SJSA1 (cell line): ENCODE data around the gene ASB10. TPM values are rescaled to one million over a fixed set of nuclear protein-coding genes. Genes with fewer than 3 reads are reported as not detected.

Experiments used
- DNase-seq, 2 experiments: peaks; one replicate each; pipeline ENCODE4 v3.0.0-alpha.2; 2015 to 2020; ENCODE audit warnings: low spot score in 2 of 2, low read depth in 1 of 2
- H3K27ac ChIP-seq: fragments of 250-450 bp; sonication (Bioruptor Pico); 2 replicates; pipeline ENCODE4 v1.5.1; 2020; ENCODE audit warnings: mild to moderate bottlenecking, moderate library complexity
- H3K27me3 ChIP-seq: fragments of 250-450 bp; sonication (Bioruptor Pico); replicated peaks from 2 replicates; pipeline ENCODE4 v1.5.1; 2020; ENCODE audit warnings: mild to moderate bottlenecking, moderate library complexity
- H3K36me3 ChIP-seq: fragments of 250-450 bp; sonication (Bioruptor Pico); 2 replicates; pipeline ENCODE4 v1.5.1; 2020; ENCODE audit warnings: mild to moderate bottlenecking
- H3K4me1 ChIP-seq: fragments of 250-450 bp; sonication (Bioruptor Pico); replicated peaks from 2 replicates; pipeline ENCODE4 v1.6.1; 2021; ENCODE audit warnings: mild to moderate bottlenecking
- H3K4me3 ChIP-seq: fragments of 250-450 bp; sonication (Bioruptor Pico); 2 replicates; pipeline ENCODE4 v1.5.1; 2020; ENCODE audit warnings: mild to moderate bottlenecking
- H3K9me3 ChIP-seq: fragments of 250-450 bp; sonication (Bioruptor Pico); replicated peaks from 2 replicates; pipeline ENCODE4 v1.5.1; 2020; ENCODE audit warnings: mild to moderate bottlenecking
- total RNA-seq: library from RNA; depleted of rRNA; stranded (reverse); fragments of >200 nt; shearing (Covaris generic); gene quantifications from 2 replicates; pipeline ENCODE4 v1.2.3, GENCODE V29; 2014

ASB10 gene
- total RNA-seq, 1 experiment from 2014 or later, result not detected

DNA sequence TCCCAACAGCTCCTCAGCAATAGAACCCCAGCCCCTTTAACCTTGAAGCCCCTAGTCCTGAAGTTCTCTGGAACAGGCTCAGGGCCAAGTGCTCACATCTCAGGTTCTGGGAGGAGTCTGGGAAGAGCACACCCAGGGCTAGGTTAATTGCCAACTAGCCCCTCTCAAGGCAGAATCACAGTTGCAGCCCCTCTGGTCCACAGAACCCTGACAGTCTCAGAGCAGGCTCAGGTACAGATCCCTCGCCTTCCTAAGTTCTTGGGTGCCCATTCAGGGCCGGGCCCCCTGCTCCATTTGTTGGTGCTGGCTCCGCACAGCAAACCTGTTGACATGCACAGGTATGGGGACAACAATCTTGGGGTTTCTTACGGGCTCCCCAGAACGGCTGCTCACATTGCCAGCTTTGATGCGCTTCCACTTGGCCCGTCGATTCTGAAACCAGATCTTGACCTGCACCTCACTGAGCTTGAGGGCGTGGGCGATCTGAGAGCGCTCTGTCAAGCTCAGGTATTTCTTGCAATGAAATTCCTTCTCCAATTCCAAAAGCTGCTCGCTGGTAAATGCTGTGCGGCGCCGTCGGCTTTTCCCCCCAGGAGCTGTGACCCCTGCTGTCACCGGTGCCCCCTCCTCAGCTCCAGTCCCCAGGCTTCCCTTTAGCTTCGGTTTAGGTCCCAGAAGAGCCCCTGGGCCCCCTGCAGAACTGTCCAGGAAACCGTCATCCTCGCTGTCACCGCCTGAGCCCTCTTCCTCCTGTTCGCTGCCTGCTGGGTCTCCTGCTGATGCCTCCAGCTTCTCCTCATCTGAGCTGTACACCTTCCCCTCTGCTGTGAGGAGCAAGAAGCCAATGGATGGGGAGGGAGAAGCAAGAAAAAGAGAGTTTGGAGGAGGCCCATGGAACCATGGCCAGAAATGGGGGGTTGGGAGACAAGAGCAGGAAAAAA is 38.5 kb downstream of the ASB10 start:
- peaks cover 8% of the 10 kb centered on the region for H3K36me3 ChIP-seq
- H3K4me1 ChIP-seq, result no peaks in the 10 kb centered on the region
- H3K4me3 ChIP-seq, result no peak overlapping the region
- DNase-seq, result peak in 1 of 2 experiments; percentile 37
- no peak overlapping the region for H3K27ac ChIP-seq
- H3K27me3 ChIP-seq, result peaks cover 30% of the 10 kb centered on the region
- no peaks in the 10 kb centered on the region for H3K9me3 ChIP-seq

DNA sequence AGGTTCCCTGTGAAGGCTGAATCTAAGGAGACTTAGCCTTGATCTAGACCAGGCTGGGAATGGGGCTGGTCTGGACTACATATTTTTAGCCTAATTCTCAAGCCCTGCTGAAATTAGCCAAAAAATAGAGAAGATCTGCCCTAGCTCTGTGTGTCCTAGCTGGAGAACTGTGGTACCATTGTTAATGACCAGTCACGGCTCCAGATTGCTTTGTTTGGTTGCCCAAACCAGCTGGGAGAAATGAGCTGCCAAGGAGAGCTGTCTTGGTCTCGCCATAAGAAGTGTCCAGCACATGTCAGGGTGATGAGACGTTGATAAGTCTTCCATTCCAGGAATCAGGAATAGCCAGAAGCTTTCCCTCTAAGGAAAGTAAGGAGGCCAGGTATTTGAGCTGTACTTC is 40.3 kb downstream of the ASB10 start:
- no peaks in the 10 kb centered on the region for H3K4me1 ChIP-seq
- no peak overlapping the region for H3K27ac ChIP-seq

DNA sequence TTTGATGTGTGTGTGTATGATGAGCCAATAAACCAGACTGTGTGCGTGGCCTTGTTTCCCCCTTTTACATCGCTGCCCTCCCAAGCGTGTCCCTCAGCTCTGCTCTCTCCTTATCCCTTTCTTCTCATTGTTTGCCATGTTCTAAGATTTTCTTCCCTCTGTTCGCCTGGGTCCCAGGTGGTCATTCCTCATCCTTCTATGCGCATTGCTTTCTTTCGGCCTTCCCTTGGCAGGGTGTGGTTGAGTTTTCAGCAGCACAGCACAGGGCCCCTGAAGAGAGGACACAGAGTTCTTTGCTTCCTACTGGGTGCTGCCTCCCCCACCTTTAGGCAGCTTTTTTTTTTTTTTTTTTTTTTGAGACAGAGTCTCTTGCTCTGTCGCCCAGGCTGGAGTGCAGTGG is 42.7 kb downstream of the ASB10 start:
- Histone ChIP-seq H3K27ac (no peak overlapping the region), H3K27me3 (no peaks in the 10 kb centered on the region), H3K4me3 (no peak overlapping the region), H3K36me3 (peaks cover 15% of the 10 kb centered on the region), H3K4me1 (no peaks in the 10 kb centered on the region), H3K9me3 (no peaks in the 10 kb centered on the region)
- no peak for DNase-seq

More for the DNA sequence above, 40.3 kb downstream of the ASB10 start:
- peaks cover 12% of the 10 kb centered on the region for H3K27me3 ChIP-seq
- H3K4me3 ChIP-seq, result no peak overlapping the region
- DNase-seq, result no peak
- no peaks in the 10 kb centered on the region for H3K9me3 ChIP-seq
- H3K36me3 ChIP-seq, result peaks cover 15% of the 10 kb centered on the region

DNA sequence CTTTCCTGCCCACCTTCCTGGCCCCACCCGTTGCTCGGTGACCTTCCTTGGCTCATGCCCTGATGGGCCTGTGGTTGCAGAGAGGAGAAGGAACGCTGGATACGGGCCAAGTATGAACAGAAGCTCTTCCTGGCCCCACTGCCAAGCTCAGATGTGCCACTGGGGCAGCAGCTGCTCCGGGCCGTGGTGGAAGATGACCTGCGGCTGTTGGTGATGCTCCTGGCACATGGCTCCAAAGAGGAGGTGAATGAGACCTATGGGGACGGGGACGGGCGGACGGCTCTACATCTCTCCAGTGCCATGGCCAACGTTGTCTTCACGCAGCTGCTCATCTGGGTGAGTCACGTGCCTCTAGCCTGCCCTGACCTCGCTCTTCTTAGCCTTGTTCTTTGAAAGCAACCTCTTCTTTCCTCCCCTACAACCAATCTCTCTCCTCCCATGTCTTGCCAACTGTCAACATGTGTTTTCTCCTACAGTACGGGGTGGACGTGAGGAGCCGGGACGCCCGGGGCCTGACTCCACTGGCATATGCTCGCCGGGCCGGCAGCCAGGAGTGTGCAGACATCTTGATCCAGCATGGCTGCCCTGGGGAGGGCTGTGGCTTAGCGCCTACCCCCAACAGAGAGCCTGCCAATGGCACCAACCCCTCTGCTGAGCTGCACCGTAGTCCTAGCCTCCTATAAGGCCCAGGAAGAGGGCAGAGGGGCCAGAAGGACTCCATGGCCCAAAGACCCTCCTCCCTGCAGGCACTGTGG is 43.6 kb downstream of the ASB10 start:
- H3K27me3 ChIP-seq, result no peaks in the 10 kb centered on the region
- no peak overlapping the region for H3K27ac ChIP-seq
- H3K4me3 ChIP-seq, result no peak overlapping the region
- H3K9me3 ChIP-seq, result no peaks in the 10 kb centered on the region
- no peak for DNase-seq
- H3K36me3 ChIP-seq, result peaks cover 15% of the 10 kb centered on the region
- H3K4me1 ChIP-seq, result no peaks in the 10 kb centered on the region

DNA sequence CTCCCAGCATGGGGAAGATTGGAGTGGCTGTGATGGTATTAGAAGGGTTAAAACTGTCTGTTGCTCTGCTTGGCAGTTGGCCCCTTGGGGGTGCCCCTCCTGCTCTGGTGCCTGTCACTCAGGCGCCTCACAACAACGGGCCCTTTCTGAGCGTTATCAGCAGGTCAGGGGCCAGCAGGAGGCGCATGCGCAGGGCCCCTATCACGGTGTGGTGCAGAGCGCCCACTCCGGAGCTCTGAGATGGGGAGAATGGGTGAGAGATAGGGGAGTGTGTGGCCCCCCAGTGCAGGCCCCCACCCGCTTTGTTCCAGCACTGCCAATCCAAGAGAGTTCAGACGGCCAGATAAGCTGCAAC is 44.4 kb downstream of the ASB10 start:
- DNase-seq, result no peak
- no peak overlapping the region for H3K27ac ChIP-seq
- no peaks in the 10 kb centered on the region for H3K9me3 ChIP-seq
- no peak overlapping the region for H3K4me3 ChIP-seq
- H3K27me3 ChIP-seq, result no peaks in the 10 kb centered on the region
- peaks cover 15% of the 10 kb centered on the region for H3K36me3 ChIP-seq
- no peaks in the 10 kb centered on the region for H3K4me1 ChIP-seq

DNA sequence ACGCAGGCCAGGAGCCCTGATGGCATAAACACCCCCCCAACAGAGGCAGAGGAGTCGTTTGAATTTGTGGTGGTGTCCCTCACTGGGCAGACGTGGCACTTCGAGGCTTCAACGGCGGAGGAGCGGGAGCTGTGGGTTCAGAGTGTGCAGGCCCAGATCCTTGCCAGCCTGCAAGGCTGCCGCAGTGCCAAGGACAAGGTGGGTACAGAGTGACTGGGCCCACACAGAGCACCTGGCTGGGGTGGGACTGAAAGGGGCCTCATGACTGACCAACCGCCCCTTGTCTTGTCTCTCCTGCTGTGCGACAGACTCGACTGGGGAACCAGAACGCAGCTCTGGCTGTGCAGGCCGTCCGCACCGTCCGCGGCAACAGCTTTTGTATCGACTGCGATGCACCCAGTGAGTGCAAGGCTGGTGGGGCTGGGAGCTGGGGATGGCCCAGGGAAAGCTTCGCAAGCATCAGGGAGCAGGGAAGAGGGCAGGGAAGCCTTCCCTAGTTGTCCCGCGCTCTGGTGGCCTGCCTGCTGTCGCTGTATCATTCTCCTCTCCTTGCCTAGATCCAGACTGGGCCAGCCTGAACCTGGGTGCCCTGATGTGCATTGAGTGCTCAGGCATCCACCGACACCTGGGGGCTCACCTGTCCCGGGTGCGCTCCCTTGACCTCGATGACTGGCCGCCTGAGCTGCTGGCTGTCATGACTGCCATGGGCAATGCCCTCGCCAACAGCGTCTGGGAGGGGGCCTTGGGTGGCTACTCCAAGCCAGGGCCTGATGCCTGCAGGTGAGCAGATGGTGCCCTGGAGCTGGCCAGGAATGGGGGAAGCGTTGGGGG is 45.0 kb downstream of the ASB10 start:
- H3K36me3 ChIP-seq, result peaks cover 15% of the 10 kb centered on the region
- DNase-seq, result peak in 1 of 2 experiments; percentile 43

DNA sequence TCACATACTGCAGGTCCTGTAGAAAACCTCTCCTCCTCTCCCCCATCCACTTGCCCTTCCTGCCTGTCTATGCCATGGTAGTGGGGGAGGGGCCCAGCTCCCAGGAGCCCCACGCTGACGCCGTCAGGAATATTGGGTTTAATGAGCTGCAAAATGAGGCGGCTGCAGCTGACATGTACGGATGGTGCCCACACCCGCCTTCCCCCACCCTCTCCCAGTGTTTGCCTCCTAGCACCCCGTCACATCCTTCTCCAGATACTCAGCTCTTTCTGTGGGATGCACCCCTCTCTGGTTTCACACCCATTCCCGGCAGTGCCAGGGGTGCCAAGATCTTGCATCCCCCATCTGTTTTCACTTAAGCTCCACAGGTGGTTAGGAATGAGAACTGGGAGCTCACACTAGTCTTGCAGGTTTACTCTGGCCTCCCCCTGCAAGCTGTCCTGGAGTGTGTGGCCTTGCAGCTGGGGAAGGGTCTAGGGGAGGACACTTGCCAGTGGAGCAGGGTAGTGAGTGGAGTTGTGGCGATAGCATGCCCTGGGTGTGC is 45.7 kb downstream of the ASB10 start:
- no peaks in the 10 kb centered on the region for H3K4me1 ChIP-seq

More for the DNA sequence above, 45.0 kb downstream of the ASB10 start:
- H3K4me3 ChIP-seq, result no peak overlapping the region
- H3K27ac ChIP-seq, result no peak overlapping the region
- H3K4me1 ChIP-seq, result no peaks in the 10 kb centered on the region
- H3K27me3 ChIP-seq, result no peaks in the 10 kb centered on the region
- H3K9me3 ChIP-seq, result no peaks in the 10 kb centered on the region

DNA sequence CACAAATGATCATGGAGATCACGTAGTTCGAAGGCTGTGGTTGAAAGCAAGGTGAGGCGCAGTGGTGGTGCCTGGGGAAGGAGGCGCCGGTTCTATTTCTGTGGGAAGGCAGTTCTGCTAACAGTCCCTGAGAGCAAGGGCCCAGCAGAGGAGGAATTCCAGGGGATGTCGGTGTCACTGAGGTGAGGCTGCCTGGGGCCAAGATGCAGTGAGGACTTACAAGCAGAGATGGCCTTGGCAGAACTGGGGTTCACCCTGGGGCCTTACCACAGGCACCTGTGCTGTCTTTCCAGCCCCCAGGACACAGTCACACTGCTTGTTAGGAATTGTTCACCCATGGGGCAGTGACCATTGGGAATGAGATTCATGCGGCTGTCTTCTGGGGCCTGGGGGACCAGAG is 46.2 kb downstream of the ASB10 start:
- Histone ChIP-seq H3K9me3 (no peaks in the 10 kb centered on the region), H3K27me3 (no peaks in the 10 kb centered on the region), H3K27ac (no peak overlapping the region), H3K36me3 (peaks cover 19% of the 10 kb centered on the region), H3K4me1 (no peaks in the 10 kb centered on the region), H3K4me3 (no peak overlapping the region)
- peak in 1 of 2 experiments; percentile 37 for DNase-seq

More for the DNA sequence above, 45.7 kb downstream of the ASB10 start:
- Histone ChIP-seq H3K9me3 (no peaks in the 10 kb centered on the region), H3K27ac (no peak overlapping the region), H3K4me3 (no peak overlapping the region), H3K27me3 (no peaks in the 10 kb centered on the region), H3K36me3 (peaks cover 15% of the 10 kb centered on the region)
- DNase-seq, result no peak

DNA sequence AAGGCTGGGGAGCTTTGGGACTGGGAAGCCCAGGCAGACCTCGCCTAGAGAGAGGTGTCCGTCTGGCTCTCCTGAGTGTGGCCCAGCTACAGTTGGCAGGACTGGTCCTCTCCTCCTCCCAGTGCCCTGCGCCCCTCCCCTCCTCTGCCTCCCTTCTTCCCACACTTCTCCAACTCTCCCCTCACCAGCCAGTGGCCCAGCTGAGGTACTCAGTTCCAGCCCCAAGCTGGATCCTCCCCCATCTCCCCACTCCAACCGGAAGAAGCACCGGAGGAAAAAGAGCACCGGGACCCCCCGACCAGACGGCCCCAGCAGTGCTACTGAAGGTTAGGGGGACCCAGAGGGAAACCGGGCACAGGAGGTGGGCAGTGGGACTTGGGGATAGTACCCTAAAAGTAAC is 47.3 kb downstream of the ASB10 start:
- Histone ChIP-seq H3K27me3 (no peaks in the 10 kb centered on the region), H3K9me3 (no peaks in the 10 kb centered on the region), H3K4me3 (no peak overlapping the region), H3K27ac (no peak overlapping the region), H3K36me3 (peaks cover 24% of the 10 kb centered on the region), H3K4me1 (no peaks in the 10 kb centered on the region)
- DNase-seq, result no peak

DNA sequence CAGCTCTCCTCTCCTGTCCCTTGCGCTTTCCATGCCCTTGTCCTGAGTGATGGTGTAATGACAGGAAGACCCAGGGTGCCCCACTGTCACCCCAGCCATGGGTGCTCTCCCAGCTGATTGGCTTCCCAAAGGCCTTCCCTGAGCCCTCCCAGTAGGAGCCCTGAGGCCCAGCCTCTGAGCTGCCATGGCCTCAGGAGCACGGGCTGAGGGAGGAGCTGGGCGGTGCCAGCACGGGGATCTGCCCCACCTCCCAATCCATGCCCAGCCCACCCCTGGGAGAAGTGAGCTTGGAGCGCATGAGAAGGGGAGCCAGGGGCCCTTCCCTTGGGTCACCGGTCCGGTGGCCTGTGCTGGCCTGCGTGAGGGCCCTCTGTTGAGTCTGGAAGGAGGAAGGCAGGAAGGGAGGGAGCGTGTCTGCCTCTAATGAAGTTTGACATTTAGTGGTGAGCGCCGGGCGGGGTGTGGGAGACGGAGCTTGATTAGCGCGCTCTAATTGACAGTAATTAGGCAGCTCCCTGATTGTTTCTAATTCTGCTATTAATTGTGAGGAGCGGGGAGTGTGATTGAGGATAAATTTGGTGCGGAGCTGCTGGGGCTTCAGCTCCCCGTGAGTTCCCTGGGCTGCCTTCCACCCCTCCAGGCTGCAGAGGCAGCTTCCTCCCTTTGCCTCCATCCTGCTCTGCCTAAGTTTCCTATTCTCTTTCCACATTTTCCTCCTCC is 47.8 kb downstream of the ASB10 start:
- H3K9me3 ChIP-seq, result no peaks in the 10 kb centered on the region
- peak in 1 of 2 experiments; percentile 43 for DNase-seq
- H3K4me3 ChIP-seq, result no peak overlapping the region
- no peak overlapping the region for H3K27ac ChIP-seq
- peaks cover 28% of the 10 kb centered on the region for H3K36me3 ChIP-seq
- no peaks in the 10 kb centered on the region for H3K4me1 ChIP-seq
- H3K27me3 ChIP-seq, result no peaks in the 10 kb centered on the region

DNA sequence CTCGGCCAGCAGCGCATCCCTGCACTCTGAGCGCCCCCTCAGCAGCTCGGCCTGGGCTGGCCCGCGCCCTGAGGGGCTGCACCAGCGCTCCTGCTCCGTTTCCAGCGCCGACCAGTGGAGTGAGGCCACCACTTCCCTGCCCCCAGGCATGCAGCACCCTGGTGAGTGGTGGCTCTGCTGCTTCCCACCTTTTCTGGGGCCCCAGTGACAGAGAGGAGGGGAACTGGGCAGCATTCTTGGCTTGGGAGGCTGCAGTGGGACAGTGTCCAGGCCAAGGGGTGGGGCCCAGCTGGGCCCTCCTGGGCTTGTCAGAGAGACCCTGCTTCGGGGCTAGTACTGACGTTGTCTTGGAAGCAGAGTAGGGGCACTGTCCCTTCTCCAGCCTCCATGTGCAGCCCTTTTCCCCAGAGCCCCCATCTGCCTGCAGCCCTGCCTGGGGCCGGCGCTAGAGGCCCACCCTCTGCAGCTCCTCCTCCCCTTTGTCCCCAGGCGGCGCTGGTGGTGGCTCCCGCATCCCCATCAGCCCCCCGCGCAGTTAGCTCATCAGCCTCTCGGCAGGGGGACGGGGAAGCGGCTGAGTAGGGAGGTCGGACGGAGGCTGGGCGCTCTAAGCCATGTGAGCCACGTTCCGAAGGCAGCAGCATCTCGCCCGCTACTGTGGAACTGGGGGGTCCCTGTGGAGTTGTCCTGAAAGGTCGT is 48.7 kb downstream of the ASB10 start:
- H3K27ac ChIP-seq, result no peak overlapping the region
- no peak overlapping the region for H3K4me3 ChIP-seq
- H3K27me3 ChIP-seq, result no peaks in the 10 kb centered on the region
- H3K36me3 ChIP-seq, result peaks cover 29% of the 10 kb centered on the region
- H3K4me1 ChIP-seq, result no peaks in the 10 kb centered on the region
- DNase-seq, result no peak
- no peaks in the 10 kb centered on the region for H3K9me3 ChIP-seq

DNA sequence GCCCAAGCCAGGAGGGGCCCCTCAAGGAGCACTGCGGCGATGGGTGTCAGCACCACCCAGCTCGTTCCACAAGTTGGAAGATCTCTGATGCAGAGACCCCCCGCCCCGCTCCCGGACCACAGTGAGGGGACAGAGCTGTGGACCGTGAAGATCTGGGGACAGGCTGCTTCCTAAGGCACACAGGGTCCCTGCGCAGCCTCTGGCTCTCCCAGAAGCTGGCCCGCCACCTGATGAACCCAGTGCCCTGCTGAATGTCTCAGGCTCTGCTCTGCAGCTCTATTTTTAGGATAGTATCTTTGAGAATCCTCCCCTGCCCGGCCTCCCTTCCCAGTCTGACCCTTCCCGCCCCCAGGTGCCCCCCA is 49.3 kb downstream of the ASB10 start:
- no peaks in the 10 kb centered on the region for H3K4me1 ChIP-seq
- no peaks in the 10 kb centered on the region for H3K27me3 ChIP-seq
- H3K9me3 ChIP-seq, result no peaks in the 10 kb centered on the region
- H3K27ac ChIP-seq, result no peak overlapping the region
- peaks cover 29% of the 10 kb centered on the region for H3K36me3 ChIP-seq
- no peak for DNase-seq
- H3K4me3 ChIP-seq, result no peak overlapping the region
